IMR-90 (cell line): ENCODE results near the gene CCNYL1. TPM values are rescaled to one million over a fixed set of nuclear protein-coding genes. Genes with fewer than 3 reads are reported as not detected.

ENCODE experiments used
- ATAC-seq: fragments of 200-7000 bp; cut with Tn5 transposase; 2 replicates; pipeline ENCODE4 v1.9.1; 2020; ENCODE audit warnings: low read depth, mild to moderate bottlenecking, moderate library complexity
- BruUV-seq: library from RNA; stranded (reverse); fragments of 400-500 nt; replicated peaks from 2 replicates; lab custom pipeline; 2021; lab: Mats Ljungman, UMichigan
- CTCF ChIA-PET: fragments of 300-600 bp; formaldehyde crosslinking; extraction: SDS; loops from one replicate; lab custom pipeline; 2021; ENCODE audit warnings: antibody characterized with exemption; lab: Yijun Ruan, JAX
- POLR2A ChIA-PET: fragments of 300-600 bp; sonication (Branson Sonifier 250); formaldehyde crosslinking; loops from one replicate; lab custom pipeline; 2022; ENCODE audit warnings: antibody characterized with exemption; ENCODE audit not compliant: unreplicated experiment; lab: Charles Lee
- DNase-seq: peaks from one replicate; pipeline ENCODE4 v3.0.0; 2013
- H2AFZ ChIP-seq: replicated peaks from 2 replicates; pipeline ENCODE3; 2013; ENCODE audit warnings: low read length, mild to moderate bottlenecking; ENCODE audit not compliant: poor library complexity
- H2AK5ac ChIP-seq: 2 replicates; pipeline ENCODE4 v1.6.1; 2013; ENCODE audit warnings: low read depth, low read length, inconsistent platforms
- H2AK9ac ChIP-seq: replicated peaks from 2 replicates; pipeline ENCODE3; 2013; ENCODE audit warnings: mild to moderate bottlenecking, low read depth, low read length, moderate library complexity; ENCODE audit not compliant: poor library complexity
- H2BK120ac ChIP-seq: 2 replicates; pipeline ENCODE4 v1.6.1; 2013; ENCODE audit warnings: low read depth, low read length, inconsistent platforms
- H2BK15ac ChIP-seq: 3 replicates; pipeline ENCODE4 v1.6.1; 2013; ENCODE audit warnings: low read depth, low read length, inconsistent platforms
- H2BK20ac ChIP-seq: 2 replicates; pipeline ENCODE4 v1.6.1; 2013; ENCODE audit warnings: low read depth, mild to moderate bottlenecking, inconsistent platforms, low read length, moderate library complexity
- H2BK5ac ChIP-seq: 2 replicates; pipeline ENCODE4 v1.6.1; 2013; ENCODE audit warnings: mild to moderate bottlenecking, low read depth, low read length, inconsistent platforms; ENCODE audit not compliant: poor library complexity, severe bottlenecking
- H3K14ac ChIP-seq: replicated peaks from 2 replicates; pipeline ENCODE4 v1.6.1; 2013; ENCODE audit warnings: low read depth, low read length, inconsistent platforms
- H3K18ac ChIP-seq: 2 replicates; pipeline ENCODE4 v1.6.1; 2013; ENCODE audit warnings: low read depth, low read length, control low read depth
- H3K23ac ChIP-seq: 2 replicates; pipeline ENCODE4 v1.6.1; 2013; ENCODE audit warnings: low read depth, low read length, inconsistent platforms
- H3K27ac ChIP-seq: 2 replicates; pipeline ENCODE4 v1.5.1; 2013; ENCODE audit warnings: mild to moderate bottlenecking, control low read depth, low read length; ENCODE audit not compliant: insufficient read depth
- H3K27me3 ChIP-seq: 2 replicates; pipeline ENCODE4 v1.6.1; 2013; ENCODE audit warnings: low read length; ENCODE audit not compliant: control insufficient read depth, insufficient read depth
- H3K36me3 ChIP-seq: 2 replicates; pipeline ENCODE4 v1.6.1; 2013; ENCODE audit warnings: low read length, mixed read lengths; ENCODE audit not compliant: control insufficient read depth, insufficient read depth
- H3K4ac ChIP-seq: 2 replicates; pipeline ENCODE4 v1.6.1; 2013; ENCODE audit warnings: low read depth, low read length, inconsistent platforms
- H3K4me1 ChIP-seq: 2 replicates; pipeline ENCODE4 v1.6.1; 2013; ENCODE audit warnings: low read length, mixed read lengths; ENCODE audit not compliant: control insufficient read depth, insufficient read depth
- H3K4me2 ChIP-seq: 2 replicates; pipeline ENCODE4 v1.6.1; 2013; ENCODE audit warnings: low read depth, mild to moderate bottlenecking, control low read depth, low read length, moderate library complexity
- H3K4me3 ChIP-seq: 2 replicates; pipeline ENCODE4 v1.5.1; 2013; ENCODE audit warnings: low read depth, mild to moderate bottlenecking, control low read depth, low read length, moderate library complexity; ENCODE audit not compliant: insufficient read depth
- H3K56ac ChIP-seq: 2 replicates; pipeline ENCODE4 v1.6.1; 2013; ENCODE audit warnings: low read length, inconsistent platforms; ENCODE audit not compliant: insufficient read depth; ENCODE audit errors: extremely low read depth
- H3K79me1 ChIP-seq, 2 experiments: 2 replicates each; pipeline ENCODE4 v1.6.1; 2013; ENCODE audit warnings: low read length in 2 of 2, inconsistent platforms in 1 of 2, low read depth in 1 of 2
- H3K9ac ChIP-seq: 2 replicates; pipeline ENCODE4 v1.6.1; 2013; ENCODE audit warnings: low read depth, low read length, control low read depth
- H3K9me1 ChIP-seq: 2 replicates; pipeline ENCODE4 v1.6.1; 2013; ENCODE audit warnings: low read length, inconsistent platforms; ENCODE audit not compliant: insufficient read depth
- H3K9me3 ChIP-seq: 2 replicates; pipeline ENCODE4 v1.6.1; 2013; ENCODE audit warnings: low read length; ENCODE audit not compliant: control insufficient read depth, insufficient read depth
- H4K20me1 ChIP-seq: 2 replicates; pipeline ENCODE4 v1.6.1; 2013; ENCODE audit warnings: low read length, inconsistent platforms; ENCODE audit not compliant: insufficient read depth
- H4K5ac ChIP-seq: 2 replicates; pipeline ENCODE4 v1.6.1; 2013; ENCODE audit warnings: mild to moderate bottlenecking, low read depth, low read length, control low read depth
- H4K8ac ChIP-seq, 2 experiments: 2 replicates each; pipeline ENCODE4 v1.6.1; 2013; ENCODE audit warnings: low read depth in 2 of 2, low read length in 2 of 2, control low read depth in 1 of 2, inconsistent platforms in 1 of 2
- H4K91ac ChIP-seq: 2 replicates; pipeline ENCODE4 v1.6.1; 2013; ENCODE audit warnings: low read depth, low read length, inconsistent platforms; ENCODE audit not compliant: insufficient read depth
- BHLHE40 ChIP-seq: fragments of 150-350 bp; IDR thresholded peaks from 2 replicates; pipeline ENCODE4 v1.6.1; 2016; ENCODE audit warnings: mild to moderate bottlenecking, low read depth, low read length
- CEBPB ChIP-seq: IDR thresholded peaks from 2 replicates; pipeline ENCODE4 v1.6.1; 2012; ENCODE audit warnings: low read depth, low read length, improper control_type of control experiment
- CHD1 ChIP-seq: IDR thresholded peaks from 2 replicates; pipeline ENCODE4 v1.6.1; 2012; ENCODE audit warnings: low read depth, low read length, improper control_type of control experiment
- CTCF ChIP-seq: conservative IDR thresholded peaks from 2 replicates; pipeline ENCODE4 v1.5.1; 2012; ENCODE audit warnings: mild to moderate bottlenecking, low read depth, low read length, improper control_type of control experiment
- FOS ChIP-seq: fragments of 150-350 bp; IDR thresholded peaks from 2 replicates; pipeline ENCODE4 v1.6.1; 2016; ENCODE audit warnings: low read depth, low read length
- MAFK ChIP-seq: IDR thresholded peaks from 2 replicates; pipeline ENCODE4 v1.6.1; 2012; ENCODE audit warnings: low read depth, low read length, improper control_type of control experiment
- MAZ ChIP-seq: IDR thresholded peaks from 2 replicates; pipeline ENCODE4 v1.6.1; 2012; ENCODE audit warnings: low read depth, mild to moderate bottlenecking, low read length, improper control_type of control experiment, moderate library complexity, borderline replicate concordance
- MXI1 ChIP-seq: IDR thresholded peaks from 2 replicates; pipeline ENCODE4 v1.6.1; 2012; ENCODE audit warnings: low read depth, mild to moderate bottlenecking, low read length, moderate library complexity, borderline replicate concordance
- NFE2L2 ChIP-seq: fragments of 150-350 bp; IDR thresholded peaks from 2 replicates; pipeline ENCODE4 v1.6.1; 2016; ENCODE audit warnings: low read depth, mild to moderate bottlenecking, low read length
- POLR2A ChIP-seq: IDR thresholded peaks from 2 replicates; pipeline ENCODE4 v1.6.1; 2012; ENCODE audit warnings: mild to moderate bottlenecking, low read depth, low read length
- RCOR1 ChIP-seq: IDR thresholded peaks from 2 replicates; pipeline ENCODE4 v1.6.1; 2012; ENCODE audit warnings: mild to moderate bottlenecking, low read length, improper control_type of control experiment; ENCODE audit not compliant: insufficient replicate concordance
- WGBS, 2 experiments: methylation state at CpG; one replicate each; pipeline versions ENCODE4 v1.1.5 to v1.1.7; 2013; ENCODE audit warnings: missing lambda C conversion rate in 2 of 2; ENCODE audit not compliant: insufficient read length in 1 of 2; ENCODE audit errors: extremely low coverage in 2 of 2; 5-methylcytosine and 5-hydroxymethylcytosine counted together
- dilution Hi-C: fragments of 300-500 bp; cut with HindIII; formaldehyde crosslinking; loops from one replicate; pipeline ENCODE4 v1.14.3; 2018; ENCODE audit warnings: low sequenced_read_pairs; ENCODE audit not compliant: unreplicated experiment
- in situ Hi-C: fragments of 300-500 bp; cut with MboI; formaldehyde crosslinking; loops from 3 replicates; pipeline ENCODE4 v1.14.3; 2019; ENCODE audit warnings: low sequenced_read_pairs, inconsistent platforms, mixed read lengths
- intact Hi-C: fragments of 100-400 bp; cut with micrococcal nuclease; formaldehyde crosslinking; loops from 2 replicates; pipeline ENCODE4 v1.10.0; 2022
- polyA plus RNA-seq, 3 experiments: library from polyadenylated mRNA; depleted of rRNA; stranded (reverse); fragments of >200 nt; gene quantifications; 2 replicates each; pipeline ENCODE4 v1.2.3, GENCODE V29; 2012; ENCODE audit warnings: low replicate concordance in 1 of 3
- total RNA-seq: library from RNA; depleted of rRNA; stranded (reverse); fragments of >200 nt; gene quantifications from 2 replicates; pipeline ENCODE4 v1.2.3, GENCODE V29; 2012
- TF ChIP-seq, protein P1 (sequence below): fragments of 150-350 bp; IDR thresholded peaks from 2 replicates; pipeline ENCODE4 v1.6.1; 2016; ENCODE audit warnings: low read depth, mild to moderate bottlenecking, low read length, moderate library complexity, borderline replicate concordance

CCNYL1 gene
- total and polyA plus RNA-seq, 2 of the 4 experiments (the other 2 are of a cell fraction) = 5.4 to 7.3 TPM

GRCh38 chr2:207674826-207675225, 36.6 kb upstream of the CCNYL1 start:
- BruUV-seq = no TSS peak
- Histone ChIP-seq H3K4me3 (no peak overlapping the region), H2AK9ac (no peak overlapping the region), H3K4ac (no peak overlapping the region), H3K23ac (no peak overlapping the region), H3K56ac (no peak overlapping the region), H3K4me2 (no peak overlapping the region), H3K27me3 (no peaks in the 10 kb centered on the region), H2AK5ac (0 out of 2 replicates have a peak overlapping the region, but pooled peaks have one; percentile 36), H4K5ac (no peak overlapping the region), H3K9me3 (no peaks in the 10 kb centered on the region), H3K14ac (no peak overlapping the region), H3K9ac (no peak overlapping the region), H2BK20ac (no peak overlapping the region), H2BK120ac (no peak overlapping the region), H2BK15ac (no peak overlapping the region), H3K79me1 (no peaks in the 10 kb centered on the region), H3K36me3 (no peaks in the 10 kb centered on the region), H3K18ac (no peak overlapping the region), H4K8ac (no peak overlapping the region), H3K9me1 (no peaks in the 10 kb centered on the region), H3K27ac (no peak overlapping the region), H2AFZ (no peak overlapping the region), H4K91ac (no peak overlapping the region), H2BK5ac (no peak overlapping the region), H4K20me1 (no peaks in the 10 kb centered on the region), H3K4me1 (peaks cover 5% of the 10 kb centered on the region)
- DNase-seq = no peak
- intact Hi-C loops = loop anchor here (5.0 kb wide), 1 partner anchor 37 kb away; the partner anchor contains the start of gene CCNYL1
- dilution Hi-C loops = no loop called here
- TF ChIP-seq NFE2L2 (no peak), CEBPB (no peak), RCOR1 (no peak), BHLHE40 (no peak), POLR2A (no peak), MXI1 (no peak), CTCF (no peak), FOS (no peak), MAZ (no peak), MAFK (no peak), CHD1 (no peak)
- TF ChIP-seq, protein P1, sequence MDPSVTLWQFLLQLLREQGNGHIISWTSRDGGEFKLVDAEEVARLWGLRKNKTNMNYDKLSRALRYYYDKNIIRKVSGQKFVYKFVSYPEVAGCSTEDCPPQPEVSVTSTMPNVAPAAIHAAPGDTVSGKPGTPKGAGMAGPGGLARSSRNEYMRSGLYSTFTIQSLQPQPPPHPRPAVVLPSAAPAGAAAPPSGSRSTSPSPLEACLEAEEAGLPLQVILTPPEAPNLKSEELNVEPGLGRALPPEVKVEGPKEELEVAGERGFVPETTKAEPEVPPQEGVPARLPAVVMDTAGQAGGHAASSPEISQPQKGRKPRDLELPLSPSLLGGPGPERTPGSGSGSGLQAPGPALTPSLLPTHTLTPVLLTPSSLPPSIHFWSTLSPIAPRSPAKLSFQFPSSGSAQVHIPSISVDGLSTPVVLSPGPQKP = no peak
- no CpG with 5 or more reads among the region's 2 CpGs for WGBS, 2 experiments
- ChIA-PET CTCF (no interaction called here), POLR2A (interaction anchor here (0.6 kb wide), 1 partner anchor 10 kb away, joined by 7 read pairs; no protein-coding TSS in a partner anchor)
- no peak for ATAC-seq
- in situ Hi-C loops = no loop called here
